H9 (cell line): ENCODE measurements around the gene KRTAP10-9. TPM values are rescaled to one million over a fixed set of nuclear protein-coding genes. Genes with fewer than 3 reads are reported as not detected.
"Not testable (repeated sequence)": the region's sequence is repeated elsewhere in the genome, so short reads cannot be mapped to it uniquely, and the experiment has no call there.

Experiments used
- DNase-seq: peaks from one replicate; pipeline ENCODE4 v3.0.0-alpha.2; 2017
- H2AFZ ChIP-seq: one replicate; pipeline ENCODE4 v1.6.1; 2013; ENCODE audit warnings: mild to moderate bottlenecking, low read length, control low read depth, moderate library complexity
- H2AK5ac ChIP-seq: 2 replicates; pipeline ENCODE4 v1.6.1; 2013; ENCODE audit warnings: low read length, control low read depth, mixed read lengths; ENCODE audit not compliant: insufficient read length
- H2BK120ac ChIP-seq: one replicate; pipeline ENCODE4 v1.6.1; 2013; ENCODE audit warnings: low read depth, mild to moderate bottlenecking, low read length, control low read depth, inconsistent platforms; ENCODE audit not compliant: poor library complexity, severe bottlenecking
- H2BK12ac ChIP-seq: 2 replicates; pipeline ENCODE4 v1.6.1; 2013; ENCODE audit warnings: low read length, control low read depth, mixed read lengths, low read depth; ENCODE audit not compliant: insufficient read length
- H2BK15ac ChIP-seq: 2 replicates; pipeline ENCODE4 v1.6.1; 2013; ENCODE audit warnings: low read depth, low read length, control low read depth
- H2BK20ac ChIP-seq: one replicate; pipeline ENCODE4 v1.6.1; 2013; ENCODE audit warnings: low read depth, mild to moderate bottlenecking, low read length, control low read depth, inconsistent platforms; ENCODE audit not compliant: poor library complexity, severe bottlenecking
- H2BK5ac ChIP-seq: 2 replicates; pipeline ENCODE4 v1.6.1; 2013; ENCODE audit warnings: low read length, control low read depth, mixed read lengths; ENCODE audit not compliant: insufficient read length
- H3K14ac ChIP-seq: 2 replicates; pipeline ENCODE4 v1.6.1; 2013; ENCODE audit warnings: low read length, control low read depth; ENCODE audit not compliant: insufficient read depth
- H3K18ac ChIP-seq: 2 replicates; pipeline ENCODE4 v1.6.1; 2013; ENCODE audit warnings: low read depth, mild to moderate bottlenecking, mixed read lengths, low read length, control low read depth; ENCODE audit not compliant: insufficient read length
- H3K23ac ChIP-seq: 2 replicates; pipeline ENCODE4 v1.6.1; 2013; ENCODE audit warnings: low read length, control low read depth, mixed read lengths, low read depth; ENCODE audit not compliant: insufficient read length
- H3K23me2 ChIP-seq: 2 replicates; pipeline ENCODE4 v1.6.1; 2013; ENCODE audit warnings: low read depth, mild to moderate bottlenecking, mixed read lengths, low read length, control low read depth; ENCODE audit not compliant: insufficient read length, poor library complexity, severe bottlenecking
- H3K27ac ChIP-seq: 2 replicates; pipeline ENCODE4 v1.5.1; 2013; ENCODE audit warnings: low read length, control low read depth, mixed read lengths, low read depth; ENCODE audit not compliant: insufficient read length
- H3K27me3 ChIP-seq: 2 replicates; pipeline ENCODE4 v1.6.1; 2013; ENCODE audit warnings: low read length, control low read depth, inconsistent platforms; ENCODE audit not compliant: insufficient read depth
- H3K4ac ChIP-seq: 2 replicates; pipeline ENCODE4 v1.6.1; 2013; ENCODE audit warnings: low read depth, mild to moderate bottlenecking, control low read depth, inconsistent platforms, low read length, moderate library complexity
- H3K4me1 ChIP-seq: 2 replicates; pipeline ENCODE4 v1.6.1; 2013; ENCODE audit warnings: low read length, control low read depth, inconsistent platforms; ENCODE audit not compliant: insufficient read depth
- H3K4me2 ChIP-seq: 2 replicates; pipeline ENCODE4 v1.6.1; 2013; ENCODE audit warnings: low read length, control low read depth, mixed read lengths; ENCODE audit not compliant: insufficient read length, insufficient read depth
- H3K56ac ChIP-seq: 2 replicates; pipeline ENCODE4 v1.6.1; 2013; ENCODE audit warnings: low read depth, mild to moderate bottlenecking, mixed read lengths, low read length, control low read depth; ENCODE audit not compliant: insufficient read length
- H3K79me1 ChIP-seq: 2 replicates; pipeline ENCODE4 v1.6.1; 2013; ENCODE audit warnings: low read depth, mild to moderate bottlenecking, moderate library complexity, low read length, control low read depth, inconsistent platforms; ENCODE audit not compliant: insufficient read depth, poor library complexity, severe bottlenecking
- H3K79me2 ChIP-seq: 2 replicates; pipeline ENCODE4 v1.6.1; 2013; ENCODE audit warnings: low read length, control low read depth, inconsistent platforms; ENCODE audit not compliant: insufficient read depth
- H3K9ac ChIP-seq: 2 replicates; pipeline ENCODE4 v1.6.1; 2013; ENCODE audit warnings: low read length, control low read depth, mixed read lengths; ENCODE audit not compliant: insufficient read length; ENCODE audit errors: extremely low read depth
- H3K9me3 ChIP-seq: one replicate; pipeline ENCODE4 v1.6.1; 2013; ENCODE audit warnings: low read depth, low read length, inconsistent platforms; ENCODE audit not compliant: control insufficient read depth
- H3T11ph ChIP-seq: one replicate; pipeline ENCODE4 v1.6.1; 2013; ENCODE audit warnings: mild to moderate bottlenecking, low read length, control low read depth, inconsistent platforms
- H4K20me1 ChIP-seq: one replicate; pipeline ENCODE4 v1.6.1; 2013; ENCODE audit not compliant: control insufficient read depth, insufficient read length, insufficient read depth
- H4K5ac ChIP-seq: 2 replicates; pipeline ENCODE4 v1.6.1; 2013; ENCODE audit warnings: low read depth, mild to moderate bottlenecking, mixed read lengths, low read length, control low read depth; ENCODE audit not compliant: insufficient read length
- H4K8ac ChIP-seq: replicated peaks from 2 replicates; pipeline ENCODE4 v1.6.1; 2013; ENCODE audit warnings: low read length, control low read depth, mixed read lengths, low read depth; ENCODE audit not compliant: insufficient read length
- H4K91ac ChIP-seq: 2 replicates; pipeline ENCODE4 v1.6.1; 2013; ENCODE audit warnings: low read depth, mild to moderate bottlenecking, moderate library complexity, mixed read lengths, low read length, control low read depth; ENCODE audit not compliant: insufficient read length
- H3K27ac Mint-ChIP-seq, 3 experiments: 2 replicates in 2 of 3; 3 replicates in 1 of 3; pipeline ENCODE4 v1.8.0; 2020 to 2021; ENCODE audit warnings: mixed read lengths in 3 of 3, mild to moderate bottlenecking in 1 of 3, moderate library complexity in 1 of 3
- H3K27me3 Mint-ChIP-seq: 2 replicates; pipeline ENCODE4 v1.8.0; 2021; ENCODE audit warnings: low read depth, mild to moderate bottlenecking, moderate library complexity, mixed read lengths
- H3K36me3 Mint-ChIP-seq, 3 experiments: 2 replicates in 2 of 3; 3 replicates in 1 of 3; pipeline ENCODE4 v1.8.0; 2020 to 2021; ENCODE audit warnings: low read depth in 3 of 3, mixed read lengths in 3 of 3; ENCODE audit not compliant: insufficient read depth in 1 of 3
- H3K4me1 Mint-ChIP-seq, 2 experiments: 2 replicates each; pipeline ENCODE4 v1.8.0; 2020; ENCODE audit warnings: mixed read lengths in 2 of 2
- H3K4me3 Mint-ChIP-seq, 2 experiments: 2 replicates in 1 of 2; 3 replicates in 1 of 2; pipeline ENCODE4 v1.8.0; 2020 to 2021; ENCODE audit warnings: mild to moderate bottlenecking in 2 of 2, mixed read lengths in 2 of 2, moderate library complexity in 1 of 2
- H3K9me3 Mint-ChIP-seq, 2 experiments: 2 replicates in 1 of 2; 3 replicates in 1 of 2; pipeline ENCODE4 v1.8.0; 2020; ENCODE audit warnings: mild to moderate bottlenecking in 2 of 2, mixed read lengths in 2 of 2, moderate library complexity in 1 of 2
- CTCF ChIP-seq: fragments of 200-600 bp; sonication (generic); conservative IDR thresholded peaks from 3 replicates; pipeline ENCODE4 v1.8.0; 2021; ENCODE audit warnings: antibody characterized with exemption, mild to moderate bottlenecking
- WGBS: extraction: QIAGEN DNeasy Blood & Tissue Kit; methylation state at CpG from one replicate; pipeline ENCODE4 v1.1.7; 2013; ENCODE audit warnings: missing lambda C conversion rate, low lambda C conversion rate, mixed read lengths; ENCODE audit not compliant: insufficient read length; ENCODE audit errors: extremely low coverage; 5-methylcytosine and 5-hydroxymethylcytosine counted together
- total RNA-seq: library from RNA; stranded (reverse); gene quantifications from 2 replicates; pipeline ENCODE4 v1.2.1, GENCODE V29; 2021

The KRTAP10-9 gene
- total RNA-seq, 1 experiment from 2014 or later: not detected

- Histone ChIP-seq H3K4me2 (no peak overlapping the region), H2BK15ac (no peak overlapping the region), H4K5ac (no peak overlapping the region), H4K8ac (no peak overlapping the region), H2BK12ac (no peak overlapping the region), H3K23ac (no peak overlapping the region), H2AFZ (no peak overlapping the region), H3K18ac (no peak overlapping the region), H2BK20ac (no peak overlapping the region), H2BK120ac (no peak overlapping the region), H3K9me3 (no peaks in the 10 kb centered on the region), H3K79me1 (no peaks in the 10 kb centered on the region), H3K4ac (no peak overlapping the region), H3K79me2 (no peaks in the 10 kb centered on the region), H3K27ac (no peak overlapping the region), H2AK5ac (no peak overlapping the region), H3K9ac (no peak overlapping the region), H4K20me1 (no peaks in the 10 kb centered on the region), H4K91ac (no peak overlapping the region), H2BK5ac (no peak overlapping the region), H3K27me3 (no peaks in the 10 kb centered on the region), H3K23me2 (no peaks in the 10 kb centered on the region), H3K4me1 (no peaks in the 10 kb centered on the region), H3K14ac (no peak overlapping the region), H3T11ph (no peak overlapping the region), H3K56ac (no peak overlapping the region)
- TF ChIP-seq CTCF: no peak
- Mint-ChIP-seq H3K4me1 (peaks cover 37 to 44% of the 10 kb centered on the region in 2 experiments), H3K27ac (peak overlapping the region in 2 of 3 experiments; percentile 55 to 90; a peak in 5 of 7 replicates), H3K9me3 (no peaks in the 10 kb centered on the region; a peak in 2 of 5 replicates), H3K4me3 (no peak overlapping the region), H3K27me3 (peaks cover 8% of the 10 kb centered on the region), H3K36me3 (peaks cover 0 to 4% (median 0%) of the 10 kb centered on the region in 3 experiments; a peak in 1 of 7 replicates)
- peak; percentile 28 for DNase-seq
- no CpG with 5 or more reads among the region's 8 CpGs for WGBS
Measured at GRCh38 chr21:44599264-44600029, 27.4 kb upstream of the KRTAP10-9 start.

- Mint-ChIP-seq H3K27ac (peak within 1 kb of the TSS in 2 of 3 experiments; percentile 55 to 90; a peak in 5 of 7 replicates), H3K27me3 (peaks cover 11% of the 10 kb centered on the region), H3K4me1 (peaks cover 37 to 38% of the 10 kb centered on the region in 2 experiments)
- H3K9ac ChIP-seq, H3T11ph ChIP-seq, H3K4me1 ChIP-seq, H4K8ac ChIP-seq, H2BK5ac ChIP-seq, H3K23ac ChIP-seq, H3K36me3 Mint-ChIP-seq, DNase-seq, H4K91ac ChIP-seq, H3K56ac ChIP-seq, H3K4me3 Mint-ChIP-seq, H3K23me2 ChIP-seq, H3K27ac ChIP-seq, H3K4ac ChIP-seq, H2BK15ac ChIP-seq, H4K20me1 ChIP-seq, H2BK120ac ChIP-seq, H3K14ac ChIP-seq, H3K18ac ChIP-seq, H3K79me1 ChIP-seq, H3K4me2 ChIP-seq, H3K9me3 ChIP-seq, H2AK5ac ChIP-seq, H2BK20ac ChIP-seq, H3K27me3 ChIP-seq, H4K5ac ChIP-seq, H2BK12ac ChIP-seq, H2AFZ ChIP-seq, H3K79me2 ChIP-seq, H3K9me3 Mint-ChIP-seq: not testable (repeated sequence)
- no CpG with 5 or more reads among the region's 23 CpGs for WGBS
Measured at GRCh38 chr21:44600118-44600978, 26.5 kb upstream of the KRTAP10-9 start, which contains the start of gene KRTAP10-7. KRTAP10-7 (plus strand) TSS chr21:44600597; CDS start chr21:44600622, 25 bp downstream.
